HG02970 (cell line): ENCODE measurements around the gene CNNM2.
"Not testable (repeated sequence)": the region's sequence is repeated elsewhere in the genome, so short reads cannot be mapped to it uniquely, and the experiment has no call there.

Source experiments
- ATAC-seq: cut with Tn5 transposase; IDR thresholded peaks from one replicate; pipeline ENCODE4 v1.9.1; 2021; ENCODE audit warnings: mild to moderate bottlenecking, moderate library complexity, moderate number of reproducible peaks; ENCODE audit not compliant: unreplicated experiment, low FRiP score

CNNM2 gene

GRCh38 chr10:103127241-103127640 lies 209.1 kb downstream of the CNNM2 start:
- no peak for ATAC-seq

- not testable (repeated sequence) for ATAC-seq
Observed at GRCh38 chr10:103130180-103130579, 212.1 kb downstream of the CNNM2 start.

GRCh38 chr10:103130910-103131309 lies 212.8 kb downstream of the CNNM2 start:
- no peak for ATAC-seq

- not testable (repeated sequence) for ATAC-seq
Observed at GRCh38 chr10:103135168-103135567, 217.1 kb downstream of the CNNM2 start.

DNA sequence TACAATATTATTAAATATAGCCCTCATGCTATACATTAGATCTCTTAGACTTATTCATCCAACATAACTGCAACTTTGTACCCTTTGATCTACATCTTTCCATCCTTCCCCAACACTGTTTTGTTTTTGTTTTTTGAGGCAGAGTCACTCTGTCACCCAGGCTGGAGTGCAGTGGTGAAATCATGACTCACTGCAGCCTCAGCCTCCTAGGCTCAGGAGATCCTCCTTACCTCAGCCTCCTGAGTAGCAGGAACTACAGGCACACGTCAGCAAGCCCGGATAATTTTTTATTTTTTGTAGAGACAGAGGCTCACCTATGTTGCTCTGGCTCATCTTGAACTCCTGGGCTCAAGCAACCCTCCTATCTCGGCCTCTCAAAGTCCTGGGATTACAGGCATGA lies 221.7 kb downstream of the CNNM2 start:
- ATAC-seq: no peak
